OCI-LY3 (cell line): Measurements from ENCODE around the gene SEC14L3.
"Not testable (repeated sequence)": the region's sequence is repeated elsewhere in the genome, so short reads cannot be mapped to it uniquely, and the experiment has no call there.

ENCODE experiments used
- H2AFZ ChIP-seq: fragments of 200-600, 300-600 bp; shearing (Covaris generic); 2 replicates; pipeline ENCODE4 v1.6.0; 2014; ENCODE audit warnings: antibody characterized with exemption, low read depth, low read length
- H3K27ac ChIP-seq: fragments of 200-600, 300-600 bp; sonication (generic); 2 replicates; pipeline ENCODE4 v1.5.1; 2014; ENCODE audit warnings: mild to moderate bottlenecking, low read length, moderate library complexity, mixed read lengths
- H3K27me3 ChIP-seq: fragments of 200-600, 300-600 bp; sonication (generic); 2 replicates; pipeline ENCODE4 v1.6.1; 2014; ENCODE audit warnings: low read depth, low read length, mixed read lengths
- H3K36me3 ChIP-seq: fragments of 200-600, 300-600 bp; sonication (generic); replicated peaks from 2 replicates; pipeline ENCODE3; 2014; ENCODE audit warnings: low read depth, low read length, mixed read lengths
- H3K4me1 ChIP-seq: fragments of 300-600, 200-600 bp; sonication (generic); 2 replicates; pipeline ENCODE4 v1.6.1; 2014; ENCODE audit warnings: low read length, mixed read lengths
- H3K4me2 ChIP-seq: fragments of 200-600, 300-600 bp; sonication (generic); 2 replicates; pipeline ENCODE4 v1.6.1; 2014; ENCODE audit warnings: low read length, mixed read lengths
- H3K4me3 ChIP-seq: fragments of 300-600, 200-600 bp; sonication (generic); 2 replicates; pipeline ENCODE4 v1.5.1; 2014; ENCODE audit warnings: antibody characterized with exemption, mild to moderate bottlenecking, low read length, moderate library complexity
- H3K79me2 ChIP-seq: fragments of 300-600, 200-600 bp; shearing (Covaris generic); 2 replicates; pipeline ENCODE4 v1.6.1; 2014; ENCODE audit warnings: mild to moderate bottlenecking, low read length, mixed read lengths
- H3K9ac ChIP-seq: fragments of 300-600, 200-600 bp; shearing (Covaris generic); 2 replicates; pipeline ENCODE4 v1.6.0; 2014; ENCODE audit warnings: mild to moderate bottlenecking, low read length, moderate library complexity
- H3K9me3 ChIP-seq: fragments of 200-600, 300-600 bp; shearing (Covaris generic); 2 replicates; pipeline ENCODE4 v1.6.1; 2014; ENCODE audit warnings: low read length, mixed read lengths; ENCODE audit not compliant: insufficient read depth
- H4K20me1 ChIP-seq: fragments of 200-600, 300-600 bp; sonication (generic); 2 replicates; pipeline ENCODE4 v1.6.1; 2016; ENCODE audit warnings: low read length, mixed read lengths; ENCODE audit not compliant: insufficient read depth
- CTCF ChIP-seq: fragments of 200-600, 300-600 bp; sonication (generic); IDR thresholded peaks from 2 replicates; pipeline ENCODE4 v1.5.1; 2014; ENCODE audit warnings: antibody characterized with exemption, low read length, low read depth
- EZH2phosphoT487 ChIP-seq: fragments of 200-600 bp; shearing (Covaris generic); IDR thresholded peaks from 2 replicates; pipeline ENCODE4 v1.6.1; 2018; ENCODE audit warnings: antibody characterized with exemption, mixed run types, low read depth

SEC14L3 gene

DNA sequence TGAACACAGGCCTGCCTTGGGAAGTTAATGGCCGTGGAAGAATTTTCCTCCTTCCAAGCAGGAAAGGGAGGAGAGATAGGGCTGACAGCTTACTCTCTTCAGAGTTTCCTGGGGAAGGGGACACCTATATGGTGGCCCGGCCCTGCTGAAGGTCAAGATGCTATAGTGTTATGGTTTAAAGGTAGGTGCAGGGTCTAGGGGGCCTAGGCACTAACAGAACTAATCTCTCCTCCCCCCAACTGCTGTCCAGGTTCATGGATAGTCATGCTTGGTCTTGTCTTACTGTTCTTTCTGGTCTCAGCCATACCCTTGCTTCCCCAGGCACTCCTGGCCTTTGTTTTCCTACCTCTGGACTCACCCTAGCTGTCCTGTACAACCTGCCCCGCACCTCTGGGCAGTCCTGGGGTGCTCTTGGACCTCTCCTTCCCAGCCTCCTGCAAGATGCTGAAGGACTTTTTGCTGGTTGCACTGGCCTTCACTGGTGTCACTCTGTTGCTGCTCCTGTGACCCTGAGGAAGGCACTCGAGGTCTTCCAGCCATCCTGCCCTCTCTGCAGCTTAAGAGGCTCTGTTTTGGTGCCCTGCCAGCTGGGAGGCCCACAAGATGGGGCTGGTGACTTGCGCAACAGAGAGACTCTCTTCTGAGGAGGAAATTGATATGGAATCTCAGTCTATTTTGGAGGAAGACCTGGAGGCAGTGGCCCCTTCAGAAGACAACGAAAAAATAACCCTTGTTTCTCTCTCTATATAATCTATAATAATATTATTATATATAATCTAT is 17.9 kb downstream of the SEC14L3 start:
- no peak overlapping the region for H2AFZ ChIP-seq
- H3K27me3 ChIP-seq, result peaks cover 10% of the 10 kb centered on the region; the same call in 1 of the 2 replicates
- no peaks in the 10 kb centered on the region for H3K79me2 ChIP-seq
- TF ChIP-seq EZH2phosphoT487 (no peak), CTCF (peak; percentile 12; the same call in 1 of the 2 replicates)
- H3K9ac ChIP-seq, result no peak overlapping the region
- no peaks in the 10 kb centered on the region for H4K20me1 ChIP-seq
- no peaks in the 10 kb centered on the region for H3K4me1 ChIP-seq
- H3K27ac ChIP-seq, result no peak overlapping the region
- H3K36me3 ChIP-seq, result no peaks in the 10 kb centered on the region
- no peak overlapping the region for H3K4me2 ChIP-seq
- H3K4me3 ChIP-seq, result no peak overlapping the region
- no peaks in the 10 kb centered on the region for H3K9me3 ChIP-seq

DNA sequence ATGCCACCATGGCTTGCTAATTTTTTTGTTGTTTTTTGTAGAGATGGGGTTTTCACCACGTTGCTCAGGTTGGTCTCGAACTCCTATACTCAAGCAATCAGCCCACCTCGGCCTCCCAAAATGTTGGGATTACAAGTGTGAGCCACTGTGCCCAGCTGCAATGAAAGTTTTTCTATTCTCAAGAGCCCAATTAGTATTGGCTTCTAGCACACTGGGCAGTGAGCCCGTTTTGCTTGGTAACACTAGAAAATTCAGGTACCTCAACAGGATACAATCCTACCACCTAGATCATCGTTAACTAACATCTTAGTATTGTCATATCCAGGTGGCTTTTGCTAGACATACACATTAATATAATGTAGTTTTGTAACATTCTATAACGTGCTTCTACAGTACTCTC is 19.0 kb downstream of the SEC14L3 start:
- Histone ChIP-seq H3K27me3 (peaks cover 10% of the 10 kb centered on the region; the same call in 1 of the 2 replicates), H3K4me3 (no peak overlapping the region), H2AFZ (no peak overlapping the region), H3K27ac (no peak overlapping the region), H3K79me2 (no peaks in the 10 kb centered on the region), H3K4me1 (no peaks in the 10 kb centered on the region), H4K20me1 (no peaks in the 10 kb centered on the region), H3K9me3 (no peaks in the 10 kb centered on the region), H3K4me2 (no peak overlapping the region), H3K36me3 (no peaks in the 10 kb centered on the region), H3K9ac (no peak overlapping the region)
- TF ChIP-seq EZH2phosphoT487, result no peak
- TF ChIP-seq CTCF, result no peak

DNA sequence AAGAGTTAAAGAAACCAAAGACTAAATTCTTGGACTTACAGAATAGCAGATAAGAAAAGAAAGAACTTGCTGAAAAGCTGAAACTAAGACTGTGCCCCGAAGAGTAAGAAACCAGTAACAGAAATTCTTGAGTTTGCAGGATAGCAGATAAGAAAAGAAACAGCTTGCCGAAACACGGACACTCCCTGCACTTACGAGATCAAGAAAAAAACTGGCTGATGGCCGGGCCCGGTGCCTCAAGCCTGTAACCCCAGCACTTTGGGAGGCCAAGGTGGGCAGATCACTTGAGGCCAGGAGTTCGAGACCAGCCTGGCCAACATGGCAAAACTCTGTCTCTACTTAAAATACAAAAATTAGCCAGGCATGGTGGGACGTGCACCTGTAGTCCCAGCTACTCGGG is 20.3 kb downstream of the SEC14L3 start:
- not testable (repeated sequence) for H3K9ac ChIP-seq, H3K9me3 ChIP-seq, H3K4me3 ChIP-seq, H4K20me1 ChIP-seq, H3K27ac ChIP-seq, H2AFZ ChIP-seq, H3K4me2 ChIP-seq, H3K4me1 ChIP-seq, H3K79me2 ChIP-seq, H3K36me3 ChIP-seq
- peaks cover 10% of the 10 kb centered on the region; the same call in 1 of the 2 replicates for H3K27me3 ChIP-seq

DNA sequence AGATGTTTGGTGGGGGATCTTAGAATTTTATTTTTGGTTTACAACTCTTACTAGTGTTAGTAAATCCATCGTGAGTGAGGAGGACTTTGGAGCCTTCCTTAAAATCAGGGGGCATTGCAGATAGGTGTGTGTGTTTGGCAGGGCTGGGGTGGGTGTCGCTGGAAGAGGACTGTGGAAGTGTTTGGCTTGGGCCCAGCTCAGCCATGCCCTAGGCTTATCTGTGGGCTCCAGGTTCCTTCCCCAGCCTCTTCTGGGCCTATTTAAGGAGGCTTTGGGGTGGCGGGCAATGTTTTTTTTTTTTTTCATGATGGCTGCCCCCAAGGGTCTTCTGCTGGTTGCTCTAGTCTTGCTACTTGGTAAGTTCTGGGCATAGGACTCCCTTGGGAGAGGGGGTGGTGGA is 24.2 kb downstream of the SEC14L3 start:
- TF ChIP-seq EZH2phosphoT487 (no peak), CTCF (no peak)
- no peak overlapping the region for H3K4me3 ChIP-seq
- no peak overlapping the region for H3K27ac ChIP-seq
- H3K4me2 ChIP-seq, result no peak overlapping the region
- no peak overlapping the region for H2AFZ ChIP-seq
- H3K27me3 ChIP-seq, result peaks cover 7% of the 10 kb centered on the region; the same call in 1 of the 2 replicates
- H4K20me1 ChIP-seq, result no peaks in the 10 kb centered on the region
- no peaks in the 10 kb centered on the region for H3K9me3 ChIP-seq
- H3K4me1 ChIP-seq, result peaks cover 14% of the 10 kb centered on the region
- no peaks in the 10 kb centered on the region for H3K79me2 ChIP-seq
- no peak overlapping the region for H3K9ac ChIP-seq
- no peaks in the 10 kb centered on the region for H3K36me3 ChIP-seq
